ENCODE measurements around the gene CTNNBIP1. TPM values are rescaled to one million over a fixed set of nuclear protein-coding genes. Genes with fewer than 3 reads are reported as not detected.
A peak's percentile ranks its signal among the peaks of the same experiment; 100 is the strongest.
"Not testable (repeated sequence)": the region's sequence is repeated elsewhere in the genome, so short reads cannot be mapped to it uniquely, and the experiment has no call there.

The CTNNBIP1 gene
- total RNA-seq, 1 donor from 2014 or later = 35.0 TPM

DNA sequence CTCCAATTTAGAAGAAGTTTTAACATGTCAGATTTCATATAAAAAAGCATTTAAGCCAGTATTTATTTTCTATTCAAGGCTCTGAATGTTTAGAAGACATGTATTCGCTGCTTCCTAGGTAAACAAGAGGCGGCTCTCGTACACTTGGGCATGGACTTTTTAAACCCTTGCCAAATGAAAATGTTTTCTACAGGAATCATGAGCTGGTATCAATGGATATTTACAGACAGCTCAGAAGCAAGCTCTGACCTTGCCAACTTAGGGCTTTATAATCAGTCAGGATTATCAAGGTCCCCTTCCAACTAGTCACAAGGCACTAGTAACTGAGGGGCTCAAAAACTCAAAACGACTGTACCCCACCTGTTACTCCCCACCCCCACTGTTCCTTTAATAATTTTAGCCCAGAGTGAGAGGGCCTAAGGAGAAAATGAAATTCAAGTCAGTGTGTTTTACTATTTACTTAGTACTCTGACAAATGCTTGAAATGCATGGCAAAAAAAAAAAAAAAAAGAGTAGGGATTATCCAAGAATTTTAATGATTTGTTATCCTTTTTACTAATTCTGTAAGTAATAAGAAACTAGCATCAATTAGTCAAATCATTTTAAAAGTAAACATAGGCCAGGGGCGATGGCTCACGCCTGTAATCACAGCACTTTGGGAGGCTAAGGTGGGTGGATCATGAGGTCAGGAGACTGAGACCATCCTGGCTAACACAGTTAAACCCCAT is 98.7 kb downstream of the CTNNBIP1 start:
- TF ChIP-seq CTCF (IDR thresholded peaks at IDR 0.05) = no peak
- peaks cover 19% of the 10 kb centered on the region for H3K4me1 ChIP-seq
- no peaks in the 10 kb centered on the region for H3K27me3 ChIP-seq (ENCODE audit: low read depth)
- no peaks in the 10 kb centered on the region for H3K36me3 ChIP-seq
- intact Hi-C loops (cut with DNase I) = no loop called here
- no peaks in the 10 kb centered on the region for H3K9me3 ChIP-seq
- H3K4me3 ChIP-seq = no peak overlapping the region
- DNase-seq = no peak
- no peak for ATAC-seq
- H3K27ac ChIP-seq = no peak overlapping the region

- Histone ChIP-seq H3K4me1 (peaks cover 19% of the 10 kb centered on the region), H3K4me3 (no peak overlapping the region), H3K36me3 (no peaks in the 10 kb centered on the region), H3K9me3 (no peaks in the 10 kb centered on the region), H3K27ac (no peak overlapping the region), H3K27me3 (ENCODE audit: low read depth) (no peaks in the 10 kb centered on the region)
- intact Hi-C loops (cut with DNase I) = no loop called here
- DNase-seq (no peak), ATAC-seq (peak; percentile 77 to 78)
- no peak for TF ChIP-seq CTCF (IDR thresholded peaks at IDR 0.05)
Observed at GRCh38 chr1:9809100-9809510, 101.0 kb downstream of the CTNNBIP1 start.

DNA sequence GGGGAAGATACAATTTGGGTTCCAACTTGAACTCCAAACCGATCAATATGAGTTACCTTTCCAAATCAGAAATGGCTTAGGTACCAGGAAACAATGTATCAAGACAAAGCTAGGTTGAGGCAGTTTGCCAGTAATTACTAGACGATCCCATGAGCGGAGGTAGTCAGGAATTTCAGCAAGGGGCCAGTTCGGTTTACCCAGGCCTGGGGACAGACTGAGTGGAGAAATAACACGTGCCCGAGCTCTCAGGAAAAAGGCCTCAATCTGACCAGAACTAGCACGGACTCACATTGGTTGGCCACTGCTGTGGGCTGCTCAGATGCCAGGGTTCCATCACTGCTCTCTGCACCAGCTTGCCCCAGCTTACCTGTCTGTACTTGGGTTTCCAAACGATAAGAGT is 101.6 kb downstream of the CTNNBIP1 start:
- intact Hi-C loops (cut with DNase I) = no loop called here
- TF ChIP-seq CTCF (IDR thresholded peaks at IDR 0.05) = no peak
- Histone ChIP-seq H3K4me1 (peaks cover 19% of the 10 kb centered on the region), H3K27me3 (ENCODE audit: low read depth) (no peaks in the 10 kb centered on the region), H3K27ac (no peak overlapping the region), H3K36me3 (no peaks in the 10 kb centered on the region), H3K9me3 (no peaks in the 10 kb centered on the region), H3K4me3 (no peak overlapping the region)
- ATAC-seq (no peak), DNase-seq (no peak)

- intact Hi-C loops (cut with DNase I) = no loop called here
- Histone ChIP-seq H3K36me3 (no peaks in the 10 kb centered on the region), H3K27me3 (ENCODE audit: low read depth) (no peaks in the 10 kb centered on the region), H3K27ac (no peak overlapping the region), H3K4me1 (peaks cover 19% of the 10 kb centered on the region), H3K4me3 (no peak overlapping the region), H3K9me3 (no peaks in the 10 kb centered on the region)
- DNase-seq (no peak), ATAC-seq (peak in 1 of 2 donors; percentile 13)
- no peak for TF ChIP-seq CTCF (IDR thresholded peaks at IDR 0.05)
Observed at GRCh38 chr1:9807541-9807940, 102.5 kb downstream of the CTNNBIP1 start.

GRCh38 chr1:9805972-9806371 is 104.1 kb downstream of the CTNNBIP1 start:
- H3K4me3 ChIP-seq; H3K36me3 ChIP-seq; H3K9me3 ChIP-seq; ATAC-seq; intact Hi-C loops (cut with DNase I); H3K27me3 ChIP-seq (ENCODE audit: low read depth); H3K27ac ChIP-seq; DNase-seq: not testable (repeated sequence)
- H3K4me1 ChIP-seq = peaks cover 13% of the 10 kb centered on the region

- intact Hi-C loops (cut with DNase I) = no loop called here
- no peak for TF ChIP-seq CTCF (IDR thresholded peaks at IDR 0.05)
- Histone ChIP-seq H3K4me1 (peaks cover 12% of the 10 kb centered on the region), H3K27me3 (ENCODE audit: low read depth) (no peaks in the 10 kb centered on the region), H3K27ac (no peak overlapping the region), H3K36me3 (no peaks in the 10 kb centered on the region), H3K9me3 (no peaks in the 10 kb centered on the region), H3K4me3 (no peak overlapping the region)
- no peak for DNase-seq
- no peak for ATAC-seq
Observed at GRCh38 chr1:9805006-9805508, 105.0 kb downstream of the CTNNBIP1 start.

- ATAC-seq; H3K9me3 ChIP-seq; H3K4me3 ChIP-seq; H3K4me1 ChIP-seq; H3K36me3 ChIP-seq; intact Hi-C loops (cut with DNase I); H3K27ac ChIP-seq; H3K27me3 ChIP-seq (ENCODE audit: low read depth); DNase-seq: not testable (repeated sequence)
Observed at GRCh38 chr1:9803003-9803918, 106.8 kb downstream of the CTNNBIP1 start.
